ENCODE data around the gene CFAP157.

The CFAP157 gene

DNA sequence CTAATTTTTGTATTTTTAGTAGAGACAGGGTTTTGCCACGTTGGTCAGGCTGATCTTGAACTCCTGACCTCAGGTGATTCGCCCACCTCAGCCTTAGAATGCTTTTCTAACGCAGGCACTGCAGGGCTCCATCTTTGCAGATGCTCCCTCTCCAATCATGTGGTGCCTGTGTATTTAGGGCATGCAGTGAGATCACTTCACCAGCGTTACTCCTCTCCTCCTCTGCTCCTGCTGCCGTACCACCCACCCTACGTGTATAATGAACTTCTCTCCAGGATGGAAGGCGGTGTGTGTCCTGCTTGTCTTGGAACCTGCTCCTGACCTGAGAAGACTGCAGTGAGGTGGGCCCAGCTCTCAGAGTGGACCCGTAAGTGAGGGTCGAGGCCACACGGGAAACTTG is 13.6 kb upstream of the CFAP157 start:
- no peak for DNase-seq (ENCODE audit: low read depth)

DNA sequence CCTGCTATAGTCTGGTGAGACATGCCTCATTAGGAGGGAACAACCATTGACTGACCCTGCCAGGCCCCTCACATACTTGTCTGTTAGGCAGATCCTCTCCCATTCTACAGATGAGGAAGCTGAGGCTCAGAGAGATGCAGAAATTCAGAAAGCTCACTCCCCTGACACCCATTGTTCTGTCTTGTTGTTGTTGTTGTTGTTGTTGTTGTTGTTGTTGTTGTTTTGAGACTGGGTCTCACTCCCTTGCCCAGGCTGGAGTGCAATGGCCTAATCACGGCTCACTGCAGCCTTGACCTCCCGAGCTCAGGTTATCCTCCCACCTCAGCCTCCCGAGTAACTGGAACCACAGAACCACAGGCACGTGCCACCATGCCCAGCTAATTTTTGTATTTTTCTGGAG is 13.1 kb upstream of the CFAP157 start:
- DNase-seq (ENCODE audit: low read depth) = no peak

DNA sequence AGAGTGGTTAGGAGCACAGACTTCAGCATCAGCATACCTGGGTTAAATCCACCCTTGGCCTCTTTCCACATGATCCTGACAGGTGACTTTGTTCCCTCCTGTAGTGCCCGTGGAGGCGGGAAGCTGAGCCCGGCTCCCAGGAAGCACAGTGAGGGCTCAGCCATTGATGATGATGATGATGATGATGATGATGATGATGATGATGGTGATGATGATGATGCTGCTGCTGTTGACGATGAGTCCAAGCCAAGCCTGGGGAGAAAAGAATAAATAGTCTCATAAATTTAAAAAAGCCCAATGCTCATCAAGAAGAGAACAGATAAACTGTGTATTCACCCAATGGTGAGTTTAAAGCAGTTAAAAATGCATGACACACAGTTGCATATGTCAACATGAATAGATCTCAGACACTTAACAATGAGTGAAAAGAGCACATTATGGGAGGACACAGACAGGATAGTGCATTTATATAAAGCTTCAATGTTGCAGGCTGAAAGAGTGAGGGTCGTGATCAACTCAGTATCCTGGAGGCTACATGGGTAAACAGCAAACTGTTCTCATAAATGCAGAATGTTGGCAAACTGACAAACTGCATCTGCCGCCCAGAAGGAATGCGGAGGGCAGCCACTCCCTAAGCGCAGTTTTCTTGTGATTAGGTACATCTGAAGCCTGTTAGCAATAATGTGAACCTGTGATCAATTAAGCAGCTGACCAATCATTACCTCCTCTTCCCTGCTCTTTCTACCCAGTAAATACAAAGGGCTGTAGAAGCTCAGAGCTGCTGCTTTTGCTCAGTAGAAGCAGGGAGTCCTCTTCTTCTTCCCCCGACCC is 11.7 kb upstream of the CFAP157 start:
- DNase-seq (ENCODE audit: low read depth) = no peak

DNA sequence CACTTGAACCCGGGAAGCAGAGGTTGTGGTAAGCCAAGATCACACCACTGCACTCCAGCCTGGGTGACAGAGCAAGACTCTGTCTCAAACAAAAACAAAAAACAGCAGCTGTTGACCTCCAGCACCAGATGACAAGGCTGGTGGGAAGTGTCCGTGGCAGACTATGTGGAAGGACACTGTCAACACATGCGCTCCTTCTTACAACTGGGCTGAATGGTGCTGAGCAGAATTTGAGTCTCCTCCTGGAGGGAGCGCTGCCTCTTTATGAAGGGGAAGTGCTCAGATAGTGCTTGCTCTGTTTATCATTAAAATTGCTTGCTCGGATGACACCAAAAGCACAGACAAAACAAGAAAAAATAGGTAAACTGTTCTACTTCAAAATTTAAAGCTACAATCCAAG is 9.2 kb upstream of the CFAP157 start:
- no peak for DNase-seq (ENCODE audit: low read depth)

GRCh38 chr9:127698386-127698785 is 8.4 kb upstream of the CFAP157 start:
- DNase-seq (ENCODE audit: low read depth) = no peak

- peak; percentile 72 for DNase-seq (ENCODE audit: low read depth)
These were observed 7.7 kb upstream of the CFAP157 start for GRCh38 chr9:127698985-127699670.

GRCh38 chr9:127700140-127700539 is 6.6 kb upstream of the CFAP157 start:
- no peak for DNase-seq (ENCODE audit: low read depth)

GRCh38 chr9:127700594-127701255 is 6.1 kb upstream of the CFAP157 start:
- no peak for DNase-seq (ENCODE audit: low read depth)

GRCh38 chr9:127703289-127703946 is 3.4 kb upstream of the CFAP157 start:
- DNase-seq (ENCODE audit: low read depth) = no peak

GRCh38 chr9:127705577-127706379 is 1.0 kb upstream of the CFAP157 start:
- DNase-seq (ENCODE audit: low read depth) = no peak

- DNase-seq (ENCODE audit: low read depth) = no peak
These were observed 978 bp downstream of the CFAP157 start for GRCh38 chr9:127707766-127708165.

- DNase-seq (ENCODE audit: low read depth) = no peak
These were observed 2.3 kb downstream of the CFAP157 start for GRCh38 chr9:127708952-127709587.

- no peak for DNase-seq (ENCODE audit: low read depth)
These were observed 3.5 kb downstream of the CFAP157 start for GRCh38 chr9:127710204-127710783.

DNA sequence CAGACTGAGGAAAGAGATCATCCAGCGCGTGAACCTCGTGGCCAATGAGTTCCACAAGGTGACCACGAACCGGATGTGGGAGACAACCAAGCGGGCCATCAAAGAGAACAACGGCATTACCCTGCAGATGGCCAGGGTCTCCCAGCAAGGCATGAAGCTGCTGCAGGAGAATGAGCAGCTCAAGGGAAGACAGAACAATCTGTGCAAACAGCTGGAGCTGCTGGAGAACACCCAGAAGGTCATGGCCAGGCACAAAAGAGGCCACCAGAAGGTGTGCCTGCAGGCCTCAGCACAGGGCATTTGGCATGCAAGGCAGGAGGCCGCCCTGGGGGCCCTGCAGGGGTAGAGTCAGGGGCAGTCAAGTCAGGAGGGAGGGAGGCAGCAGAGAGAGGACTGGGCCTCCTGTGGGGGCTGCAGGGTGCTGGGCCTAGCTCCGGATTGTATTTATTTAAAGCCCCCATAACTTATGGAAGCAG is 4.5 kb downstream of the CFAP157 start:
- no peak for DNase-seq (ENCODE audit: low read depth)

DNA sequence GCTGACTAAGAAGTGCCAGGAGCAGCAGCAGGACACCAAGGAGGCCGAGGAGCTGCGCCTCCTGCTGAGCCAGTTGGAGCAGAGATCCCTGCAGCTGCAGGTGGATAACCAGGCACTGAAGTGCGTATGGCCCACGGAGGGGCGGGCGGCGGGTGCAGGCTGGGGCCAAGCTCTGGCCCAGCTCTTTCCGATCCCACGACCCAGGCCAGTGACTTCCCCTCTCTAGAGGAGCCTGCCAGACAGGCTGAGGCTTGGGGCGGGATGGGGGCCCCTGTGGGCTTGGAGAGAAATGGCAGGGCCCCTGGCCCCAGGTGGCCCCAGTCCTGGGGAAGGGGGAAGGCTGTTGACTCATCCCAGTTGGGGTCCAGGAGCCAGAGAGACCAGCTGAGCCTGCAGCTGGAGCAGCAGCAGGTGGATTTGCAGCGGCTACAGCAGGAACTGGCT is 5.1 kb downstream of the CFAP157 start:
- no peak for DNase-seq (ENCODE audit: low read depth)

- DNase-seq (ENCODE audit: low read depth) = no peak
These were observed 5.6 kb downstream of the CFAP157 start for GRCh38 chr9:127712371-127712770.

DNA sequence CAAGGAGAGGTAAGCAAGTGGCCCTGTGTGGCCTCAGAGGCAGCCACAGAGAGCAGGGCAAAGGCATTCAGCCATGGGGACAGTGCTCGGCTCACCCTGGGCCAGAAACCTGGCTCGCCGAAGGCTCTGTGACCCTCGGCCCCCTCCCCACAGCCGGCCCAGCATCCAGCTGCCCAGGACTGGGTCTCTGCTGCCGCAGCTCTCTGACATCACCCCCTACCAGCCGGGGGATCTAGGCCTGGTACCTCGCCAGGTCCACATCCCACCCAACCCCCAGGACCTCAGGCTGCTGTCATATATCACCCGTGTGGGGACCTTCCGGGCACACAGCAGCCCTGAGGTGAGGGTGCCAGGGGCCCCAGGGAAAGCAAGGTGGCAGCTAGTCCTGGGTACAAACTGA is 6.1 kb downstream of the CFAP157 start:
- DNase-seq (ENCODE audit: low read depth) = no peak

GRCh38 chr9:127714020-127714750 is 7.4 kb downstream of the CFAP157 start:
- DNase-seq (ENCODE audit: low read depth) = no peak

- DNase-seq (ENCODE audit: low read depth) = no peak
These were observed 8.2 kb downstream of the CFAP157 start for GRCh38 chr9:127714951-127715469.
